GM15510 (cell line): ENCODE measurements around the gene KCNC1.

Experiments used
- POLR2A ChIP-seq: IDR thresholded peaks from 3 replicates; pipeline ENCODE4 v1.6.1; 2011; ENCODE audit warnings: borderline replicate concordance; ENCODE audit not compliant: insufficient read length; ENCODE audit errors: extremely low read depth

KCNC1 gene

DNA sequence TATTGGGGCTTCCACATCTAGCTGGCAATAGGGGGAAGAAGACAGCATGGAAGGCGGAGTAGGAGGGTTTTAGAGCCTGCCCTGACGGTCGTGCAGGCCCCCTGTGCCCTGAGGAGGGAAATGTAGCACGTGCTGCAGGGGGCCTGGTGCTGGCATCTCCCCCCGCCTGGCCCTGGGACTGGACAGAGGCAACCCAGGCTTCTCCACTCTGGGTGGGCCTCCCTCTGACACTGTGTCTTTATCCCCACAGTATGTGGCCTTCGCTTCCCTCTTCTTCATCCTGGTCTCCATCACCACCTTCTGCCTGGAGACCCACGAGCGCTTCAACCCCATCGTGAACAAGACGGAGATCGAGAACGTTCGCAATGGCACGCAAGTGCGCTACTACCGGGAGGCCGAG, 36.8 kb downstream of the KCNC1 start:
- TF ChIP-seq POLR2A: no peak

DNA sequence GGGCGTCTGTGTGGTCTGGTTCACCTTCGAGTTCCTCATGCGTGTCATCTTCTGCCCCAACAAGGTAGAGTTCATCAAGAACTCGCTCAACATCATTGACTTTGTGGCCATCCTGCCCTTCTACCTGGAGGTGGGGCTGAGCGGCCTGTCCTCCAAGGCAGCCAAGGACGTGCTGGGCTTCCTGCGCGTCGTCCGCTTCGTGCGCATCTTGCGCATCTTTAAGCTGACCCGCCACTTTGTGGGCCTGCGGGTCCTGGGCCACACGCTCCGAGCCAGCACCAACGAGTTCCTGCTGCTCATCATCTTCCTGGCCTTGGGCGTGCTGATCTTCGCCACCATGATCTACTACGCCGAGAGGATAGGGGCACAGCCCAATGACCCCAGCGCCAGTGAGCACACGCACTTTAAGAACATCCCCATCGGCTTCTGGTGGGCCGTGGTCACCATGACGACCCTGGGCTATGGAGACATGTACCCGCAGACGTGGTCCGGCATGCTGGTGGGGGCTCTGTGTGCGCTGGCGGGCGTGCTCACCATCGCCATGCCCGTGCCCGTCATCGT, 37.3 kb downstream of the KCNC1 start:
- TF ChIP-seq POLR2A: no peak

DNA sequence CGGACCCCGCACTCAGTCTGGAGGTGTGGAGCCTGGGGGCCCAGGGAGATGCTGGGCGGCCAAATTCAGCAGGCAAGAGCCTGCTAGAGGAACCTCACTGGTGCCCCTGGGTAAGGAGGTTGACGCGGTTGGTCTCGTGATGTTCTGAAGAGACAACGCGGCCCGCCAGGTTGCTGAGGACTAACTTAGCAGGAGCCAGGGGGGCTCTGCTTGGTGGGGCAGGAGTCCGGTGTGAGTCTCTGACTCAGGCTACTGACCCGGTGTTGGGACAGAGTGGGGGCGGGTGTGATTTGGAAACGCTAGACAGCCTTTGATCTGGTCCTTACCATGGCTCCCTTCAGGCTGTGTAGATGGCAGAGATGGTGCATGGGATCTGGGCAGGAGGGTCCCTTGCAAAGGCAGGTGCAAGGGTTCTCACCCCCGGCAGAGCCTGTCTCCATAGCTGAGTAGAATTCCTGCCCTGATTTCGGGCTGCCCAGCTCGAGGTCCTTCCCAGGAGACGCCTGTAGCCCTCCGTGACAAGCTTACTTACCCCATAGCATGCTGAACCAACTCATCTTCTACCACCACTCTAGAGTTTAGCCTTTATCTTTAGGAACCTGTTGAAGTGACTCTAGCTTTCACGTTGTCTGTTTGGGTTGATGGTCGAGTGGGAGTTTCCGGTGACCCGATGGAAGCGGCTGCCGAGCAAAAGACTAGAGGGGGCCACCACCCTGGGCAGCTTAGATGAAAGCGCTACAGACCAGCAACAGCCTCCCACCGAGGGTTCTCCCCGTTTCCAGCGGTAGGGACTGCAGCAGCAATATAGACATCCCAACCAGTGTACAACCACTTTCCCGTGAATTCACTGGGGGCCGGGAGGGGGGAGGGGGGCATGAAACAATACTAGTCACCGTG, 38.4 kb downstream of the KCNC1 start:
- no peak for TF ChIP-seq POLR2A

DNA sequence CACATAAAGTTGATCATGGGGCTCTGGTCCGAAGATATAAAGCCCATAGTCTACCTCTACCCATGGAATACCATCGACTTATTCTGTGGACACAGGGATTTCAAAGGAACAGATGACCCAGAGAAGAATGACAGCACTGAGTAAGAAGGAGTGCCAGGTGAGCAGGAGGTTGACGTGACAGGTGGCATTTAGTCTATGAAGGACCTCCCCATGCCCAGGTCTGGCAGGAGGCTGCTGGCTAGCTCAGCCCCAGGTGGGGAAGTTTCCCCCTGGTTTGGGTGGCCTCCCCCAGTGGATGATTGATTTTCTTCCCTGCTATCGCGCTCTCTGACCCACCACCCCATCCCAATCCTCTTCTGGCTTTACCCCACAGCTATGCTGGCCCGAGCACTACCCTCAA, 39.1 kb downstream of the KCNC1 start:
- no peak for TF ChIP-seq POLR2A

DNA sequence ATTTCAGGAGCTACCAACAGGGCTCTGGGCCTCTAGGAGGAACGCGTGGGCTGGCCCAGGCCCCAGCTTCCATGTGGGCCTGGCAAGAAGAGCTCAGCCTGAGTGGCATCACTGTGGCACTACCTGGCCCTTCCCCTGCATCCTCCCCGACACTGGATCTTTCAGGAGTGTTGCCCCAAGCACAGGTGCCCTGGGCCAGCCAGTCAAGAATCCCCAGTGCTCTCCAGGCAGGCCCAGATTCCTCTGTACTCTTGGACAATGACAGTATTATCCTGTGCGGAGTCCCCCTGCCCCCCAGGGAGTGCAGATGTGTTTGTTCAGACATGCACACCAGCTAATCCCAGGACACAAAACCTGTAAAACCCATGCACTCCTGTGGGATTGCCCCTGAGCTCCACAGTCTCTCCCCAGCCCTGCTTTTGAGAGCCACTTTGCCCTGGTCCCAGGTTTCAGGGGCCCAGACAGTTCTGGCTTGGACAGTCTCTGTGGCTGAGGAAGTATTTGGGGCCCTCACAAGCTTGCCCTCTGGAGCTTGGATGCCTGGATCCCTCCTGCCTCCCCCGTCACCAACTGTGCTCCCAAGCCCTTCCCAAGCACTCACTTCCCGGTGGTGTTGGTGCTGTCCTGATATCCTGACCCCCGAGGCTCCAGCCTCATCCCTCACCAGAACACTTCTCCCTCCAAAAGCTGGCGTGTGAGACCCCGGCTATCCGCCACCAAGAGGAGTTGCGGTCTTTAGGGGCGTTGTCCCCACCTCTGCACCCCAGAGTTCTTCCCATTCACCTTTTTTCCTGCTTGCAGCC, 39.9 kb downstream of the KCNC1 start:
- TF ChIP-seq POLR2A: no peak

DNA sequence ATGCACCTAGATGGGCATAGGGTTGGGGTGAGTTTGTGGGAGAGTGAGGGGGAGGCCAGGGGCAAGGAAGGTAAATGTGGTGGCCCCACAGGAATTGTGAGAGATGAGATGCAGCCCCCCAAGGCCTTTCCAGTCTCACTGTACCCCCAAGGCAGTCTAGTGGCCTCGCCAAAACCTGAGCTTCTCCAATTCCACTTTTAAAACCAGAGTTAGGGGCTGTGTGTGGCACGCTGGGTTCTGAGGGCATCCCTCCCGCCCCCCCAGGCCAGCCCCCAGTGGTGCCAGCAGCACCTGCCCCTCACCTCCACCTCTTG, 40.4 kb downstream of the KCNC1 start:
- TF ChIP-seq POLR2A: no peak

DNA sequence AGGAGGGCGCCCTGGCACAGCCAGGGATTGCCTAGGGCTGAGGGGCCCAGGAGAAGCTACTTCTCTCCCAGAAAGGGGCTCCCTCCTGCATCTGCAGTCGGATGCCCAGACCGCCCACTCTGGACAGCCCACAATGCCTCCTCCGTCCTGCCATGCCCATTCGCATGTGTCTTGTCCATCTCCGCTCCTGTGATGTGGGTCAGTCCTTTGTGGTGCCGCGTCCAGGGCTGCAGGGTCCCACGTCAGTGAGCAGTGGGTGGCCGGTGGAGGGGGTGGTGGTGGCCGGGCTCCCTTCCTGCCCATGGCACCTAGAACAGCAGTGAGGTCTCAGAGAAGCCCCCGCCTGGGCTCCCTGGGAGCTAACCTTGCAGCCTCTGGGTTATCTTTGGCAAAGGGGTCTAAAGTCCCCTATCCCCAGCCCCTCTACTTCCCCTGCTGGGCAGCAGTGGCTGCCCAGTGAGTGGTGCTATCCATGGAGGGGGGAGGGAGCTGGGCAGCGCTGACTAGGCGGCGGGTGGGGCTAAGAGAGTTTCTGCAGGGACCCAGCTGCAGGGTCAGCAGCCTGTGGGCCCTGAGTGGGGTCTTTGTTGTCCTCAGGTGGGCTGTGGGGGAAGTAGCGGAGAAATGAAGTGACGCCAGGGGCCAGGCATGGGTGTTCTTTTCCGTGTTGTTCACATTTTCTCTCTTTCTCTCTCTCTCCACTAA, 41.1 kb downstream of the KCNC1 start:
- no peak for TF ChIP-seq POLR2A

DNA sequence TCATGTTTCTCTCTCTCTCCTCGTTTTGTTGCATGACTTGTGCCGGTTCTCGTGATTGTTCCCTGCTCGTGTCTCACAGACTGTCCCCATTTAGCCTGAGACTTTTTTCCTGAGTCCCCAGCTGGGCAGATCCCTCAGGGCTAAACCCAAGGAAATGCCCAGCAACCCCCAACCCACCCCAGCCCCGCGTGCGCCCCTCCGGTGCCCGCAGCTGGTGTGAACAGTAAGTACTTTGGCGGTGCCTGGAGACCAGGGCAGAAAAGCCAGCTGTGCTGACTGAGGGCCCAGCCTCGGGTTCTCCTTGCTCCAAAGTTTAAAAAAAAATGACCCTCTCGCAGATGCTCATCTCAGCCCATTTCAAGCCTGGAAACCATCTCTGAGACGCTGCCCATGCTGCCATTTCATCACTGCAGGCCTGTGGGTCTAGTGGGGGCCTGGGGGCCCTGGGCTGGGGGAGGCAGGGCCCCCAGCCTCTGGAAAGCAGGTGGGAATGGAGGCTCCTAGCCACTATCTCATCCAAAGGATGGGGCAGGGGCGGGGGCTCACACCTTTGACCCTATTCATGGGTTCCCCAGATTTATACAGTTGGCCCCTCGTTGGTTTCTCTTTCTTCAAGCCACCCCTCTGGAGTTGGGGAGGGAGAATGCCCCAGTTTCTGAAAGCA, 41.8 kb downstream of the KCNC1 start:
- TF ChIP-seq POLR2A: no peak

DNA sequence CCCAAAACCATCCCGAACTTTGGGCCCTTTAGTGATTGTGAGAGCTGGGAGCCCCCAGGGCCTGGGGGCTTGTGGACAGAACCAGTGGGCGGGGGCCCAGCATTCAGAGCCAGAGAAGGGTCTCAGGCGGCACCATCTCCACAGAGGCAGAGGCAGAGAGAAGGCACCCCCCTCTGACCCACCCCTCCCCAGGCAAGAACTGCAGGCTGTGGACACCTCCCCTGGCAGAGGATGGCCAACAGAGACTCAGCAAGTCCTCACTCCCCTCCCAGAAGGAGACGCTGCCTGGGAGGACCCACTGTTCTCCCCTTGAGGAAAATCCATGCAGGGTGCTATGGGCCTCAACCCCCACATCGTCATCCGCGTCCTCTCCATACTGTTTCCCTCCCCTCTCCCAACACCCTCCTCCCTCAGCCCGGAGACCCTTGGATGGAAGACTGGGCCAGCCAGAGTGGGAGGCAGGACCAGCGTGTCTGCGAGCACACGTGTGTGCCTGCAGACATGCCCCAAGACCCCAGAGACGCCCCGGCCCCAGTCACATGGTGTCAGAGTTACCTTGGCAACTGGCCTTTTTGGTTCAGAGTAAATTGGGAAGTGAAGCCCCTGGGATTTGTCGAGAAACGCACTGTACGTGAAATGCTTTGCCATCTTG, 42.6 kb downstream of the KCNC1 start:
- TF ChIP-seq POLR2A: no peak

DNA sequence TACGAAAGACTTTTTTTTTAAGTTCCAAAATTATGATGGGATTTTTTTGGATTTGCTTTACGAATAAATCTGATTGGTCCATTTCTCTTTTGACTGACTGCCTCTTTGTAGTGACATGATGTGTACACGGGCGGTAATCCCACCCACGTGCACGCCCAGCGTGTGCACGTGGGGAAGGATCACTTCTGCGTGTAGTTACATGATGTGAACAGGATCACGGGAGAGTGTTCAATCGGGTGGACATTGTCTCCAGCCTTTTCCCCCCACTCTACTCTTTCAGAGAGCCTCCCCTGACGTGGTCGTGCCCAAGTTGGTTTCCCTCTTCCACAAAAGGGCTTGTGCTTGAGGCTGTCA, 43.1 kb downstream of the KCNC1 start:
- no peak for TF ChIP-seq POLR2A

DNA sequence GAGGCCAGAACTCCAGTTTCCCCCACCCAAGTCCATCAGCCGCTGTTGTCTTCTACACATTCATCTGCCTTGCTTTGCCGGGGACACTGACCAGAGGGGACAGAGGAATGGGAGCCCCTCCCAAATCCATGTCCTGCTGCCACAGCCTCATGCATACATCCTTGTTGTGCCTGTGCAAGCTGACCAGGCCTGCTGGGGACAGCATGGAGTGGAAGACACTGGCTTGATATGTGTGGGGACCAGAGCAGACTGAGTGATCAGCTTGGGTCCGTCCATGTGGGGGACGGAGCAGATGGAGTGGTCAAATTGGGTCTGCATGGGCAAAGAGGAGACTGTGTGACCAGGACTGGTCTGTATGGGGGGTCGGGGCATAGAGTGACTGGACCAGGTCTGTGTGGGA, 43.8 kb downstream of the KCNC1 start:
- no peak for TF ChIP-seq POLR2A

DNA sequence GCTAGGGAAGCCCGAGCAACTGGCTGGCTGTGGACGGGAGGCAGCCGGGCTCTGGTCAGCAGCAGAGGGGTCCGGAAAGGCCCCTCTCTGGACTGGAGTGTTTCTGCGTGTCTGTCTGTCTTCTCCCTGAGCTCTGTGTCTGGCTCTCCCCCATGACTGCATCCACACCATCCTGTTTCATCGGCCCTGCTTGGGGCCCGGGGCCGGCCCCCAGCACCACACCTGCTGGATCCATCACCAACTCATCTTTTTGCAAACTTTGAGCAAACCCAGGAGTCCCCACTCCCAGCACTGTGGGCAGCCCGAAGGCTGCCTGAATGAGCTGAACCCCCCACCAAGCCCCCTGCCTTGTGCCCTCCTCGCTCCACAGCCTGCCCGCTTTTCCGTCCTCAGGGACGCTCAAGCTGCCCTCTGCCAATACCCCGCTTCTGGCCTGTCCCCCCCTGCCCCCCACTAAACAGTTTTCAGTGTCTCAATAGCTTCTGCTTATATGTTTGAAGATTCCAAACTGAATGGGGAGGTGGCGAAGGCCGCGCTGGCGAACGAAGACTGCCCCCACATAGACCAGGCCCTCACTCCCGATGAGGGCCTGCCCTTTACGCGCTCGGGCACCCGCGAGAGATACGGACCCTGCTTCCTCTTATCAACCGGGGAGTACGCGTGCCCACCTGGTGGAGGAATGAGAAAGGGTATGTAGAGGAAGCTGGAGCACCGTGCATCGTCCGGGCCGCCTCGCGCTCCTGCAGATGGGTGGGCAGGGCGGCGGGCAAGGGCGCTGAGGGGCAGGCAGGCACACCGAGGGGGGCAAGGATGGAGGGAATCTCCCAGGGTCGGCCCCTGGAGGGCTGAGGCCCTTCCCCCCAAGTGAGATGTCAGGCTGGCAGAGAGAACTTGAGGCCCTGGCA, 44.6 kb downstream of the KCNC1 start:
- no peak for TF ChIP-seq POLR2A
